OCI-M2 (cell line): ENCODE results near the gene MED20.

Source experiments
- DNase-seq: peaks from one replicate; lab custom pipeline; 2025; ENCODE audit not compliant: unreplicated experiment; lab: John Stamatoyannopoulos, UW

The MED20 gene

GRCh38 chr6:41914869-41915530 is 5.9 kb downstream of the MED20 start:
- DNase-seq, result no peak

- DNase-seq, result no peak
These were observed 6.6 kb downstream of the MED20 start for GRCh38 chr6:41914343-41914742.

GRCh38 chr6:41909727-41910126 is 11.2 kb downstream of the MED20 start:
- DNase-seq, result no peak

- no peak for DNase-seq
These were observed 18.9 kb downstream of the MED20 start for GRCh38 chr6:41901882-41902519.

GRCh38 chr6:41900861-41901260 is 20.1 kb downstream of the MED20 start:
- no peak for DNase-seq

- no peak for DNase-seq
These were observed 24.7 kb downstream of the MED20 start for GRCh38 chr6:41896281-41896680.

GRCh38 chr6:41895300-41896233 is 25.4 kb downstream of the MED20 start, which contains the start of gene USP49:
USP49 (minus strand) TSS chr6:41895375; CDS start chr6:41806983, 88,392 bp downstream.
- peak; percentile 91 for DNase-seq

- no peak for DNase-seq
These were observed 26.3 kb downstream of the MED20 start for GRCh38 chr6:41894366-41895299.

GRCh38 chr6:41892921-41893564 is 27.9 kb downstream of the MED20 start:
- DNase-seq, result no peak

- no peak for DNase-seq
These were observed 33.6 kb downstream of the MED20 start for GRCh38 chr6:41887331-41887751.

- DNase-seq, result no peak
These were observed 35.0 kb downstream of the MED20 start for GRCh38 chr6:41885930-41886329.

- DNase-seq, result no peak
These were observed 36.0 kb downstream of the MED20 start for GRCh38 chr6:41884957-41885356.

- DNase-seq, result no peak
These were observed 39.4 kb downstream of the MED20 start for GRCh38 chr6:41881506-41881905.

- DNase-seq, result no peak
These were observed 42.0 kb downstream of the MED20 start for GRCh38 chr6:41878961-41879405.

GRCh38 chr6:41878246-41878645 is 42.7 kb downstream of the MED20 start:
- no peak for DNase-seq

- DNase-seq, result no peak
These were observed 43.8 kb downstream of the MED20 start for GRCh38 chr6:41877051-41877680.

GRCh38 chr6:41874741-41875140 is 46.2 kb downstream of the MED20 start:
- no peak for DNase-seq

GRCh38 chr6:41872147-41872546 is 48.8 kb downstream of the MED20 start:
- no peak for DNase-seq

- DNase-seq, result no peak
These were observed 49.2 kb downstream of the MED20 start for GRCh38 chr6:41871691-41872090.
